GM18505 (cell line): ENCODE results near the gene EDRF1.

ENCODE experiments used
- ATAC-seq: cut with Tn5 transposase; IDR thresholded peaks from one replicate; pipeline ENCODE4 v1.9.1; 2021; ENCODE audit not compliant: unreplicated experiment
- POLR2A ChIP-seq: IDR thresholded peaks from 4 replicates; pipeline ENCODE4 v1.6.1; 2011; ENCODE audit warnings: borderline replicate concordance; ENCODE audit not compliant: insufficient read depth, insufficient read length; ENCODE audit errors: extremely low read depth

The EDRF1 gene

GRCh38 chr10:125720002-125720382 is 483 bp downstream of the EDRF1 start:
- no peak for TF ChIP-seq POLR2A
- no peak for ATAC-seq

GRCh38 chr10:125721035-125721434 is 1.5 kb downstream of the EDRF1 start:
- no peak for ATAC-seq
- TF ChIP-seq POLR2A: no peak

- no peak for ATAC-seq
- TF ChIP-seq POLR2A: no peak
Observed at GRCh38 chr10:125722811-125723210, 3.3 kb downstream of the EDRF1 start.

GRCh38 chr10:125726914-125727313 is 7.4 kb downstream of the EDRF1 start:
- ATAC-seq: no peak
- no peak for TF ChIP-seq POLR2A

GRCh38 chr10:125727436-125727835 is 7.9 kb downstream of the EDRF1 start:
- TF ChIP-seq POLR2A: no peak
- no peak for ATAC-seq

- no peak for TF ChIP-seq POLR2A
- ATAC-seq: no peak
Observed at GRCh38 chr10:125734148-125734547, 14.6 kb downstream of the EDRF1 start.

GRCh38 chr10:125734823-125735222 is 15.3 kb downstream of the EDRF1 start:
- no peak for TF ChIP-seq POLR2A
- ATAC-seq: no peak

- no peak for ATAC-seq
- TF ChIP-seq POLR2A: no peak
Observed at GRCh38 chr10:125738206-125738605, 18.7 kb downstream of the EDRF1 start.

GRCh38 chr10:125739994-125740679 is 20.6 kb downstream of the EDRF1 start:
- ATAC-seq: no peak
- TF ChIP-seq POLR2A: no peak

- no peak for TF ChIP-seq POLR2A
- no peak for ATAC-seq
Observed at GRCh38 chr10:125742465-125742864, 23.0 kb downstream of the EDRF1 start.

- ATAC-seq: no peak
- no peak for TF ChIP-seq POLR2A
Observed at GRCh38 chr10:125744909-125745308, 25.4 kb downstream of the EDRF1 start.

GRCh38 chr10:125747417-125747816 is 27.9 kb downstream of the EDRF1 start:
- no peak for ATAC-seq
- no peak for TF ChIP-seq POLR2A

GRCh38 chr10:125756196-125756595 is 36.7 kb downstream of the EDRF1 start:
- ATAC-seq: no peak
- TF ChIP-seq POLR2A: no peak

GRCh38 chr10:125756853-125757487 is 37.5 kb downstream of the EDRF1 start:
- no peak for ATAC-seq
- no peak for TF ChIP-seq POLR2A
